Measurements from ENCODE around the gene CELF4. TPM values are rescaled to one million over a fixed set of nuclear protein-coding genes. Genes with fewer than 3 reads are reported as not detected.

The CELF4 gene
- total and polyA plus RNA-seq, 10 of the 15 experiments (the other 5 are each of a cell fraction or from before 2014, with no cell fraction given), result 0.03 to 0.32 TPM; not detected in 8

- ATAC-seq, result no peak
- intact Hi-C loops (cut with micrococcal nuclease; ENCODE audit: unreplicated experiment), result no loop called here
- ChIA-PET CTCF (no interaction called here), POLR2A (no interaction called here), RAD21 (ENCODE audit: unreplicated experiment) (no interaction called here), SMC1A (ENCODE audit: uncharacterized antibody, unreplicated experiment) (no interaction called here)
- FAIRE-seq, result no peak
- H2AFZ ChIP-seq (ENCODE audit: control insufficient read depth, low read depth, low read length), result no peak overlapping the region
- no peak overlapping the region for H3K27ac ChIP-seq (ENCODE audit: control insufficient read depth, insufficient read depth)
- no peaks in the 10 kb centered on the region for H3K4me1 ChIP-seq (ENCODE audit: control insufficient read depth, insufficient read depth, low read length)
- BruUV-seq (replicated peaks), result no TSS peak
- TF ChIP-seq CREM (IDR thresholded peaks at IDR 0.05; ENCODE audit: low read depth) (no peak), SREBF1 (IDR thresholded peaks at IDR 0.05; ENCODE audit: low read length) (no peak), DPF2 (IDR thresholded peaks at IDR 0.05) (no peak), HDAC6 (IDR thresholded peaks at IDR 0.05; ENCODE audit: unreplicated experiment) (no peak), BCL11A (IDR thresholded peaks at IDR 0.05; ENCODE audit: low read depth, low read length) (no peak), KLF5 (IDR thresholded peaks at IDR 0.05; ENCODE audit: partially characterized antibody) (no peak), RFX5 (IDR thresholded peaks at IDR 0.05; ENCODE audit: low read depth, low read length) (no peak), EGR1 (IDR thresholded peaks at IDR 0.05; ENCODE audit: borderline replicate concordance in 1 of 2, low read depth in 2 of 2, low read length in 2 of 2) (no peak), RCOR1 (conservative IDR thresholded peaks at IDR 0.05; ENCODE audit: low read depth, low read length) (no peak), ZNF274 (IDR thresholded peaks at IDR 0.05; ENCODE audit: insufficient read depth, insufficient read length) (no peak)
- WGBS (ENCODE audit: insufficient coverage, insufficient replicate concordance, low lambda C conversion rate, missing lambda C conversion rate), result 17% methylated on average over 3 of the region's 3 CpGs
- no peaks in the 10 kb centered on the region for H3K36me3 ChIP-seq (ENCODE audit: control insufficient read depth in 2 of 2, insufficient read depth in 2 of 2, low read length in 1 of 2)
- no peak overlapping the region for H3K9ac ChIP-seq (ENCODE audit: control insufficient read depth, insufficient read depth, low read length)
- H4K20me1 ChIP-seq (ENCODE audit: control insufficient read depth, insufficient read depth), result no peaks in the 10 kb centered on the region; the same call in 1 of the 2 replicates
- no peak for DNase-seq (ENCODE audit: low read depth, low spot score)
- H3K9me3 ChIP-seq (replicated peaks; ENCODE audit: control insufficient read depth, insufficient read depth, low read length), result no peaks in the 10 kb centered on the region
- H3K4me3 ChIP-seq, result no peak overlapping the region
- in situ Hi-C loops (cut with MboI), result no loop called here
- no peak overlapping the region for H3K4me2 ChIP-seq (ENCODE audit: control insufficient read depth, insufficient read depth)
- no peaks in the 10 kb centered on the region; a peak in 2 of 4 replicates for H3K27me3 ChIP-seq (replicated peaks in 1 of 2; ENCODE audit: control insufficient read depth in 2 of 2, insufficient read depth in 2 of 2, low read length in 1 of 2)
- H3K79me2 ChIP-seq (ENCODE audit: control insufficient read depth, insufficient read depth, low read length), result no peaks in the 10 kb centered on the region
These were observed 50.6 kb downstream of the CELF4 start for GRCh38 chr18:37514953-37515352.

GRCh38 chr18:37512400-37512799 lies 53.2 kb downstream of the CELF4 start:
- Histone ChIP-seq H2AFZ (ENCODE audit: control insufficient read depth, low read depth, low read length) (no peak overlapping the region), H4K20me1 (ENCODE audit: control insufficient read depth, insufficient read depth) (no peaks in the 10 kb centered on the region; the same call in 1 of the 2 replicates), H3K9ac (ENCODE audit: control insufficient read depth, insufficient read depth, low read length) (no peak overlapping the region), H3K79me2 (ENCODE audit: control insufficient read depth, insufficient read depth, low read length) (no peaks in the 10 kb centered on the region), H3K27me3 (replicated peaks in 1 of 2; ENCODE audit: control insufficient read depth in 2 of 2, insufficient read depth in 2 of 2, low read length in 1 of 2) (no peaks in the 10 kb centered on the region; a peak in 2 of 4 replicates), H3K4me1 (ENCODE audit: control insufficient read depth, insufficient read depth, low read length) (no peaks in the 10 kb centered on the region), H3K27ac (ENCODE audit: control insufficient read depth, insufficient read depth) (no peak overlapping the region), H3K9me3 (replicated peaks; ENCODE audit: control insufficient read depth, insufficient read depth, low read length) (no peaks in the 10 kb centered on the region), H3K4me3 (no peak overlapping the region), H3K36me3 (ENCODE audit: control insufficient read depth in 2 of 2, insufficient read depth in 2 of 2, low read length in 1 of 2) (no peaks in the 10 kb centered on the region), H3K4me2 (ENCODE audit: control insufficient read depth, insufficient read depth) (no peak overlapping the region)
- in situ Hi-C loops (cut with MboI), result no loop called here
- TF ChIP-seq CTCF (IDR thresholded peaks at IDR 0.05 in 2 of 3, conservative IDR thresholded peaks at IDR 0.05 in 1 of 3; ENCODE audit: control insufficient read depth in 2 of 3, extremely low read depth in 1 of 3, insufficient read depth in 1 of 3, low read depth in 3 of 3, low read length in 3 of 3) (no peak), SREBF1 (IDR thresholded peaks at IDR 0.05; ENCODE audit: low read length) (no peak)
- intact Hi-C loops (cut with micrococcal nuclease; ENCODE audit: unreplicated experiment), result no loop called here
- ChIA-PET RAD21 (ENCODE audit: unreplicated experiment) (no interaction called here), CTCF (no interaction called here), POLR2A (no interaction called here), SMC1A (ENCODE audit: uncharacterized antibody, unreplicated experiment) (no interaction called here)
- DNase-seq (ENCODE audit: low read depth, low spot score) (no peak), FAIRE-seq (no peak), ATAC-seq (no peak)
- WGBS (ENCODE audit: insufficient coverage, insufficient replicate concordance, low lambda C conversion rate, missing lambda C conversion rate), result 10% methylated on average over 2 of the region's 2 CpGs
- no TSS peak for BruUV-seq (replicated peaks)

Measured in GM12878 (cell line).